Measurements from ENCODE around the gene RAB6A.

DNA sequence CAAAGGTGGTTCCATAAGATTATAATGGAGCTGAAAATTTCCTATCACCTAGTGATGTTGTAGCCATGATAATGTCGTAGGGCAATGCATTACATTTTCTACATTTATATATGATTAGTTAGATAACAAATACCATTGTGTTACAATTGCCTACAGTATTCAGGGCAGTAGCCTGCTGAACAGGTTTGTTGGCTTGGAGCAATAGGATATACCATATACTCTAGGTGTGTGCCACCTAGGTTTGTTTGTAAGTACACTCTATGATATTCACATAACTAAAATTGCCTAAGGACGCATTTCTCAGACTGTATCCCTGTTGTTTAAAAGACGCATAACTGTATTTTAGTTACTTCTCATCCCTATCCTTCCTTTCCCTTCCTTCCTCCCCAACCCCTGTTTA is 100.9 kb downstream of the RAB6A start:
- TF ChIP-seq, protein P1, sequence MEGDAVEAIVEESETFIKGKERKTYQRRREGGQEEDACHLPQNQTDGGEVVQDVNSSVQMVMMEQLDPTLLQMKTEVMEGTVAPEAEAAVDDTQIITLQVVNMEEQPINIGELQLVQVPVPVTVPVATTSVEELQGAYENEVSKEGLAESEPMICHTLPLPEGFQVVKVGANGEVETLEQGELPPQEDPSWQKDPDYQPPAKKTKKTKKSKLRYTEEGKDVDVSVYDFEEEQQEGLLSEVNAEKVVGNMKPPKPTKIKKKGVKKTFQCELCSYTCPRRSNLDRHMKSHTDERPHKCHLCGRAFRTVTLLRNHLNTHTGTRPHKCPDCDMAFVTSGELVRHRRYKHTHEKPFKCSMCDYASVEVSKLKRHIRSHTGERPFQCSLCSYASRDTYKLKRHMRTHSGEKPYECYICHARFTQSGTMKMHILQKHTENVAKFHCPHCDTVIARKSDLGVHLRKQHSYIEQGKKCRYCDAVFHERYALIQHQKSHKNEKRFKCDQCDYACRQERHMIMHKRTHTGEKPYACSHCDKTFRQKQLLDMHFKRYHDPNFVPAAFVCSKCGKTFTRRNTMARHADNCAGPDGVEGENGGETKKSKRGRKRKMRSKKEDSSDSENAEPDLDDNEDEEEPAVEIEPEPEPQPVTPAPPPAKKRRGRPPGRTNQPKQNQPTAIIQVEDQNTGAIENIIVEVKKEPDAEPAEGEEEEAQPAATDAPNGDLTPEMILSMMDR (IDR thresholded peaks at IDR 0.05; ENCODE audit: extremely low read depth in 1 of 2, insufficient read depth in 1 of 2, low read depth in 1 of 2, low read length in 2 of 2) = no peak
- no peak for TF ChIP-seq POLR2A (IDR thresholded peaks at IDR 0.05; ENCODE audit: low read depth, low read length)
- no peak for TF ChIP-seq POLR2AphosphoS5 (IDR thresholded peaks at IDR 0.05; ENCODE audit: insufficient read depth, low read depth, low read length)
- no peak for TF ChIP-seq EZH2 (IDR thresholded peaks at IDR 0.05; ENCODE audit: borderline replicate concordance, low read depth, low read length, severe bottlenecking)
- TF ChIP-seq, protein P2, sequence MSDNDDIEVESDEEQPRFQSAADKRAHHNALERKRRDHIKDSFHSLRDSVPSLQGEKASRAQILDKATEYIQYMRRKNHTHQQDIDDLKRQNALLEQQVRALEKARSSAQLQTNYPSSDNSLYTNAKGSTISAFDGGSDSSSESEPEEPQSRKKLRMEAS (IDR thresholded peaks at IDR 0.05; ENCODE audit: insufficient read depth, insufficient read length) = no peak
- no peak for TF ChIP-seq JUN (IDR thresholded peaks at IDR 0.05; ENCODE audit: borderline replicate concordance, insufficient read depth, insufficient read length, low read depth)
